H1 (cell line): Measurements from ENCODE around the gene UBE2E2.

Experiments
- CEBPB ChIP-seq: IDR thresholded peaks from 2 replicates; pipeline ENCODE4 v1.6.1; 2012; ENCODE audit warnings: low read depth, low read length
- CHD2 ChIP-seq: IDR thresholded peaks from 2 replicates; pipeline ENCODE4 v1.6.1; 2012; ENCODE audit warnings: low read length, improper control_type of control experiment
- CTCF ChIP-seq, 3 experiments: IDR thresholded peaks; 1 replicate in 2 of 3; 2 replicates in 1 of 3; pipeline versions ENCODE4 v1.5.1 to v1.6.1; 2011; ENCODE audit warnings: low read length in 3 of 3, mild to moderate bottlenecking in 3 of 3, inconsistent platforms in 2 of 3, low read depth in 1 of 3, moderate library complexity in 1 of 3; ENCODE audit not compliant: insufficient read depth in 1 of 3; ENCODE audit errors: control extremely low read depth in 1 of 3
- EP300 ChIP-seq, 2 experiments: IDR thresholded peaks; 1 replicate in 1 of 2; 2 replicates in 1 of 2; pipeline ENCODE4 v1.6.1; 2011 to 2012; ENCODE audit warnings: low read depth in 2 of 2, low read length in 2 of 2, mild to moderate bottlenecking in 2 of 2, borderline replicate concordance in 1 of 2, inconsistent platforms in 1 of 2, moderate library complexity in 1 of 2
- HDAC2 ChIP-seq, 2 experiments: fragments of 300-600 bp in 1 of 2; sonication (generic) in 1 of 2; IDR thresholded peaks; 2 replicates each; pipeline ENCODE4 v1.6.1; 2011 to 2012; ENCODE audit warnings: low read depth in 2 of 2, low read length in 2 of 2, mild to moderate bottlenecking in 2 of 2, moderate library complexity in 2 of 2, borderline replicate concordance in 1 of 2, inconsistent platforms in 1 of 2
- JUN ChIP-seq: IDR thresholded peaks from 2 replicates; pipeline ENCODE4 v1.6.1; 2011; ENCODE audit warnings: low read depth, mild to moderate bottlenecking, improper control_type of control experiment, low read length
- POLR2A ChIP-seq, 2 experiments: IDR thresholded peaks; 1 replicate in 1 of 2; 2 replicates in 1 of 2; pipeline ENCODE4 v1.6.1; 2011; ENCODE audit warnings: low read depth in 2 of 2, low read length in 2 of 2, mild to moderate bottlenecking in 2 of 2; ENCODE audit errors: control extremely low read depth in 1 of 2
- RNF2 ChIP-seq: fragments of 200-900, 300-1000 bp; sonication (generic); IDR thresholded peaks from 2 replicates; pipeline ENCODE4 v1.7.1; 2016; ENCODE audit warnings: borderline replicate concordance, low read depth, mild to moderate bottlenecking, antibody characterized with exemption, low read length; ENCODE audit not compliant: poor library complexity, severe bottlenecking; ENCODE audit errors: missing control alignments
- TAF7 ChIP-seq: optimal IDR thresholded peaks from 2 replicates; pipeline ENCODE3; 2011; ENCODE audit warnings: low read depth, mild to moderate bottlenecking, inconsistent platforms, low read length, moderate library complexity, borderline replicate concordance

GRCh38 chr3:23294770-23295387 is 91.8 kb downstream of the UBE2E2 start:
- no peak for TF ChIP-seq CTCF (IDR thresholded peaks at IDR 0.05; ENCODE audit: control extremely low read depth in 1 of 3, insufficient read depth in 1 of 3, low read depth in 1 of 3, low read length in 3 of 3)
- no peak for TF ChIP-seq JUN
- no peak for TF ChIP-seq EP300 (IDR thresholded peaks at IDR 0.05; ENCODE audit: borderline replicate concordance in 1 of 2, low read depth in 2 of 2, low read length in 2 of 2)
- no peak for TF ChIP-seq RNF2
- TF ChIP-seq POLR2A (IDR thresholded peaks at IDR 0.05; ENCODE audit: control extremely low read depth in 1 of 2, low read depth in 2 of 2, low read length in 2 of 2): no peak
- no peak for TF ChIP-seq HDAC2 (IDR thresholded peaks at IDR 0.05; ENCODE audit: borderline replicate concordance in 1 of 2, low read depth in 2 of 2, low read length in 2 of 2)
- no peak for TF ChIP-seq TAF7
- TF ChIP-seq CEBPB: no peak
- TF ChIP-seq CHD2: no peak
